Measurements from ENCODE around the gene CCDC112. TPM values are rescaled to one million over a fixed set of nuclear protein-coding genes. Genes with fewer than 3 reads are reported as not detected.

The CCDC112 gene
- total and polyA plus RNA-seq, 2 of the 4 experiments (the other 2 are of a cell fraction) = 2.0 to 2.3 TPM

GRCh38 chr5:115313632-115314031, 17.2 kb upstream of the CCDC112 start:
- H3K27ac ChIP-seq (ENCODE audit: insufficient read depth, low read length) = no peak overlapping the region
- no peaks in the 10 kb centered on the region for H4K20me1 ChIP-seq (ENCODE audit: insufficient read depth, low read length)
- no peak overlapping the region for H3K18ac ChIP-seq (ENCODE audit: low read depth, low read length)
- H3K4ac ChIP-seq (ENCODE audit: low read depth, low read length) = no peak overlapping the region
- no peak overlapping the region for H4K5ac ChIP-seq (ENCODE audit: low read depth, low read length)
- H2AFZ ChIP-seq (replicated peaks; ENCODE audit: low read length, poor library complexity) = no peak overlapping the region
- H3K9me3 ChIP-seq (ENCODE audit: control insufficient read depth, insufficient read depth, low read length) = no peaks in the 10 kb centered on the region
- H3K23ac ChIP-seq (ENCODE audit: low read depth, low read length) = no peak overlapping the region
- intact Hi-C loops (cut with micrococcal nuclease) = loop anchor here (5.0 kb wide), 1 partner anchor 524 kb away; no protein-coding TSS in a partner anchor
- in situ Hi-C loops (cut with MboI; ENCODE audit: low sequenced_read_pairs) = loop anchor here (5.0 to 25.0 kb wide), 2 partner anchors 274 to 749 kb away; no protein-coding TSS in a partner anchor
- H3K56ac ChIP-seq (ENCODE audit: extremely low read depth, insufficient read depth, low read length) = no peak overlapping the region
- H3K14ac ChIP-seq (replicated peaks; ENCODE audit: low read depth, low read length) = no peak overlapping the region
- POLR2A ChIA-PET (ENCODE audit: unreplicated experiment) = no interaction called here
- CTCF ChIA-PET = interaction anchor here (0.6 kb wide), 1 partner anchor 305 kb away, joined by 3 read pairs; no protein-coding TSS in a partner anchor
- H2BK20ac ChIP-seq (ENCODE audit: low read depth, low read length) = no peak overlapping the region
- H3K4me2 ChIP-seq (ENCODE audit: low read depth, low read length) = no peak overlapping the region
- H3K27me3 ChIP-seq (ENCODE audit: control insufficient read depth, insufficient read depth, low read length) = peaks cover 2% of the 10 kb centered on the region; the same call in 1 of the 2 replicates
- no peaks in the 10 kb centered on the region for H3K4me1 ChIP-seq (ENCODE audit: control insufficient read depth, insufficient read depth, low read length)
- dilution Hi-C loops (cut with HindIII; ENCODE audit: low sequenced_read_pairs, unreplicated experiment) = no loop called here
- DNase-seq (no peak), ATAC-seq (ENCODE audit: low read depth) (no peak)
- H2BK15ac ChIP-seq (ENCODE audit: low read depth, low read length) = no peak overlapping the region
- H3K79me1 ChIP-seq (ENCODE audit: low read depth in 1 of 2, low read length in 2 of 2) = no peaks in the 10 kb centered on the region
- no peak overlapping the region for H3K4me3 ChIP-seq (ENCODE audit: insufficient read depth, low read depth, low read length)
- no peaks in the 10 kb centered on the region for H3K9me1 ChIP-seq (ENCODE audit: insufficient read depth, low read length)
- BruUV-seq (replicated peaks) = no TSS peak
- no peak overlapping the region for H4K91ac ChIP-seq (ENCODE audit: insufficient read depth, low read depth, low read length)
- H2AK9ac ChIP-seq (replicated peaks; ENCODE audit: low read depth, low read length, poor library complexity) = no peak overlapping the region
- no peak overlapping the region for H2AK5ac ChIP-seq (ENCODE audit: low read depth, low read length)
- H4K8ac ChIP-seq (ENCODE audit: low read depth in 2 of 2, low read length in 2 of 2) = no peak overlapping the region
- H2BK120ac ChIP-seq (ENCODE audit: low read depth, low read length) = no peak overlapping the region
- TF ChIP-seq USF2 (IDR thresholded peaks at IDR 0.05; ENCODE audit: low read depth, low read length) (no peak), CHD1 (IDR thresholded peaks at IDR 0.05; ENCODE audit: low read depth, low read length) (no peak), RAD21 (IDR thresholded peaks at IDR 0.05; ENCODE audit: low read length) (no peak), NFE2L2 (IDR thresholded peaks at IDR 0.05; ENCODE audit: low read depth, low read length) (no peak), CEBPB (IDR thresholded peaks at IDR 0.05; ENCODE audit: low read depth, low read length) (no peak), RFX5 (IDR thresholded peaks at IDR 0.05; ENCODE audit: low read depth, low read length) (no peak), CTCF (conservative IDR thresholded peaks at IDR 0.05; ENCODE audit: low read depth, low read length) (no peak), MAFK (IDR thresholded peaks at IDR 0.05; ENCODE audit: low read depth, low read length) (no peak), SMC3 (IDR thresholded peaks at IDR 0.05; ENCODE audit: low read depth, low read length) (no peak), MAZ (IDR thresholded peaks at IDR 0.05; ENCODE audit: borderline replicate concordance, low read depth, low read length) (no peak), RCOR1 (IDR thresholded peaks at IDR 0.05; ENCODE audit: insufficient replicate concordance, low read length) (no peak)
- H3K9ac ChIP-seq (ENCODE audit: low read depth, low read length) = no peak overlapping the region
- H2BK5ac ChIP-seq (ENCODE audit: low read depth, low read length, poor library complexity, severe bottlenecking) = no peak overlapping the region
- no peaks in the 10 kb centered on the region for H3K36me3 ChIP-seq (ENCODE audit: control insufficient read depth, insufficient read depth, low read length)
- WGBS, 2 experiments (ENCODE audit: extremely low coverage in 2 of 2, insufficient read length in 1 of 2) = no CpG with 5 or more reads among the region's 3 CpGs

Measured in IMR-90 (cell line).